ENCODE results near the gene NRP1.

NRP1 gene

DNA sequence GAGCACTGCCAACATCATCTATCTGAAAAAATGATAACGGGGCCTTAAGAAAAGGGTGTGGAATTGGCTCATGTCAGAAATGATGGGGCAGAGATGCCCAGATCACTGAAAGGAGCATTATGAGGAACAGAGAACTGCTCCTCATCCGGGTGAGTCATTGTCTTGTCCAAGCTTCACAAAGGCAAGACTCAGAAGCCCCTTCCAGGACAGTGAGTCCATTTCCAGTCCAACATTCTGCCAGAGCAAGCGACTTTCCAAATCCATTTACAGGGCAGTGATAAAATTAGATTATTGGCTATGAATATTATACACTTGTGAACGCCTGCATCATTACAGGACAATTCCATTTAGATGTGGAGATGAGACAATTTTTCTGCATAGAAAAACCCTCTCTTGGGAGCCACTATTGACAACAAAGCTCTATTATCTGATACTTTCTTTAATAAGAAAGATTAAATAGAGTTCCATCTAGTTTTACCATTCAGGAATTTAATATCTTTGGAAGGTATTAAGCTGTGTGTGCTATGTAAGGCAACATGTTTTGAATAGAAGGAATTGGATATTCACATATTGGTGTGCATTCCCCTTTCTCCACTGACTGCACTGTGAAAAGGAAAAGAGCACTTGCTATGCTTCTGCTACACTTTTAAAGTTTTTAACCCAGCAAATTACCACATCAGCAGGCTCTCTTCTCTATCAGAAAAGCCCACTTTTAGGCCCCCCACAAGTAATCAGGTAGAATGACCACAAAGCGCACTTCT lies 159.6 kb downstream of the NRP1 start:
- DNase-seq: no peak

DNA sequence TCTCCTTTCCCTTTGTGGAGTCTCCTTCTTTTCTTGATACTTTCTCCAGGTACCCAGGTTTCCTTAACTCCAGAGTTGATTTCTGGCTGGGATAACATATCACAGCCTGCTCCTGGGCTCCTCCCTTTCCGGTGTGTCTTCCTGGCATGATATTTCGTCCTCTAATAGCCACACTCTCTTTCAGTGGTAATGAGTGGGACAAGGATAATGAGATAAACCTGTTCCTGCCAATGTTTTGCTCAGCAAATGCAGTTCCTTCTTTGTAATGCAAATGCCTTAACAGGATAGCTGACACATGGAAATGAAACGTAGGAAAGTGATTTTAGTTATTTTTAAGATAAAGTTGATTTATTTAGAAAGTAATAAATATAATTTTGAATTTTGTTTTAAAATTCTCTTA lies 168.6 kb downstream of the NRP1 start:
- DNase-seq: no peak

GRCh38 chr10:33164060-33164709 lies 170.3 kb downstream of the NRP1 start:
- no peak for DNase-seq

GRCh38 chr10:33162248-33162575 lies 172.3 kb downstream of the NRP1 start:
- no peak for DNase-seq

- DNase-seq: no peak
These were observed 172.8 kb downstream of the NRP1 start for GRCh38 chr10:33161550-33162247.

DNA sequence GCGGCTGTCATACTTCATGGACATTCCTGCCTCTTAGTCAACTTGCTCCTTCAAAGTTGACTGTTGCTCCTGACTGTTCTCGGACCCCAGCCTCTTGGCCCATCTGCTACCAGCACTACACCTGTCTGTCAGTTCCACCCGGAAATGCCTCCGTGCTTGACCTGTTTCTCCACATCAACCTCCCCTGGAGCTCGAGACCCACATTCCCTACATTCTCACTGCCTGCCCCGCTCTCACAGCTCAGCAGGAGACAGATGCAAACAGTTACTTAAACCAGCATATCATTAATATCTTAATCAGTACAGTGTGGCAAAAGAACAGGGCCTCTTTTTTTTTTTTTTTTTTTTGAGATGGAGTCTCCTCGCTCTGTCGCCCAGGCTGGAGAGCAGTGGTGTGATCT lies 174.3 kb downstream of the NRP1 start:
- DNase-seq: no peak

DNA sequence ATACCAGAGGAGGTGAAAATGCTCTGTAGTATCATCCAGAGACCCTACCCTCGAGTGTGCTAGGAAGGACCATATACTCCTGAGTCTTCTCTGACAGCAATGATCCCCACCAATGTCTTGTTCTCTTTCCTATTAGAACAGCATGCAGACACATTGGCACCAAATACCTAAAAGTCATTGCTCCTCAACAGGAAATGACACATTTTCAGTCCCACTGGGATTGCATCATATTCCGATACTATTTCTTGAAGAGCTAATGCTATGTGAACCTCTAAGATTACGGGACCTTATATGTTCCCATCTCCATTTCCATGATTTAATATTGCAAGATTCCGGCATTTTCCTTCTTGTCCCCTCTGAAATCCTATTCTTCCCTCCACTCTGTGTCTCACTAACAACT lies 177.4 kb downstream of the NRP1 start:
- DNase-seq: no peak

DNA sequence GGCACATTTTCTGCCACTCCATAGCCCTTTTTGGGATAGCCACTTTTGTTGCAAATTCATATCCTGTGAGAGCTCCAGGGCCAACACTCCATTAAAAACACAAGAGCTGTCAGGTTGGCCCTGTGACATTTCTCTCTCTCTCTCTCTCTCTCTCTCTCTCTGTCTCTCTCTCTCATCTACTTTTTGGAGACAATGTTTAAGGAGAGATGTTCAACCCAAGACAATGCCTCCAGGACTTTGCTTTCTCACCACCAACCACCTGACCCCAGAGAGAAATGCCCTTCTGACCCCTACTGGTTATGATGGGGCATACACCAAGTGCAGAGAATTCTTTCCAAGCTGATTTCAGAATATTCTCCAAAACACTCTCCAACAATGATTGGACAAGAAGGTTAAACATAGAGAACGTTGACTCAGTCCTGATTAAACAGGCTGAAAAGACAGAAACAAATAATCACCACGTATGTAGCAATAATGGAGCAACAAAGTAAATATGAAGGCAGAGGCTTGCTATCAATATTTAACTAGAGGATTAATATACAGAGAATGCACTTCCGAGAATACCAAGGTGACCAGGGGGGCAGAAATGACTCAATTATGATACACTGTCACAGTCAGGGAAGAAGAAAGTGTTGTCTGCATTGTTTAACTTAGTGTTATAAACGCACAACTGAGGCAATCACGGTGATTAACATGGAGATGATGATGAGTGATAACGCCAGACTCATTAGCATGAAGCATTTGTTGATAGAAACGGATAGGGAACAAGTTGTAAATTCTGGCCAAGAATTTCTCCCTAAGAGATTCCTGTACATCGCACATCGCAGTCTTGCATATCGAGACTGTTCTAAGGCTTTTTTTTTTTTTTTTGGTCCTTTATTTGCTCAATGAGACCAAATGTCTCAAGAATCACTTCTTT lies 178.5 kb downstream of the NRP1 start:
- DNase-seq: peak; percentile 10

GRCh38 chr10:33154590-33154989 lies 179.9 kb downstream of the NRP1 start:
- no peak for DNase-seq

GRCh38 chr10:33153968-33154327 lies 180.5 kb downstream of the NRP1 start:
- DNase-seq: no peak

DNA sequence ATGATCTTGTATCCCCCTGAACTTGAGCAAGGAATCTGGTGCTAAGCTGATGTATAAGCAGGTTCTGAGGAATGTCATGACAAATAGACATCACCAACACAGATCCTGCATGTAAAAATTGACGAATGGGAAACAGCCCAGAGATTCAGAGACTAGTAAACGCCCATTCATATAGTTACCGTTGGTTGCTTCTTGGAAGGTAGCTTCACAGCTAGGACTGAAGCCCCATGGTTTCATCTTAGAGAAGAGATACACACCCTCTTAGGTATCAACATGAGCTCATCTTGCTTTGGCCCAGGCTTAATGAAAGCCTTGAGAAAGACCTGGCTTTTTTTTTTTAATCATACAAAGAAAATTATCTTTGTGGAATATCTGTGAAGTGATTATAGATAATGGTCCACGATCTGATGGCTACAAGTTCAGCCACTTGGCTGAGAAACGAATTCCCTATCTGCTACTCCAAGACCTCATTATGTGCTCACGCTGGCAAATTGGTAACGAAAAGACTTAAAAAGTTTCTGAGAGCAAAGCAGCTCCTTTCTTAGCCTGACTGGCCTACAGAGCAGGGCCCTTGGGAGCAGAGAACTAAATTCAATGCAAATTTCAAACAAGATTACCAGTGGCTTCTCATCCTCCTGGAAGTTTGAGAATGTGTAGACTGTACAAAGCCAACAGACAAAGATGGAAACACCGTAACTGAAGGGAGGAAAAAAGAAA lies 181.1 kb downstream of the NRP1 start:
- no peak for DNase-seq

GRCh38 chr10:33152750-33153149 lies 181.7 kb downstream of the NRP1 start:
- no peak for DNase-seq

GRCh38 chr10:33152146-33152545 lies 182.3 kb downstream of the NRP1 start:
- DNase-seq: no peak

DNA sequence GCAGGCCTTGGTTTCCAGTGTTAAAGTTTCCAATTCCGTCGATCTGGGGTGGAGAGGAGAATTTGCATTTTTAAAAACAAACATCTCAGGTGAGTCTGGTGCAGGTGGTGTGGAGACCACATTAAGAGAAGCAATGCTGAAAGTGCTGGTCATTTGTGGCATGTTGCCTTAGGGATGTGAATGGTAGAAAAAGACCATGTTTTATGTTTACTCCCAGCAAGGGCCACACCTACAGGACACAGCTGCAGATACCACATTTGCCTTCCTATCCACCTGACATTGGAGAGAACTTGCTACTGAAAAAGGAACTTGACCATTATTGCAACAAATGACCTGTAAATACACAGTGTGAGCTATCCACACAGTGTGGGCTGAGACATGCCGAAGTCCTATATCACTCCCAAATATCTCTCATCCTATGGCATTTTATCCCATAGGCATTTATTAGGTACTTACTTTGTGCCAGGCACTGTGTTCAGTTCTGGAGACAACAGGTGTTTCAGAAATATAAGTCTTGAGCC lies 183.1 kb downstream of the NRP1 start:
- DNase-seq: no peak

DNA sequence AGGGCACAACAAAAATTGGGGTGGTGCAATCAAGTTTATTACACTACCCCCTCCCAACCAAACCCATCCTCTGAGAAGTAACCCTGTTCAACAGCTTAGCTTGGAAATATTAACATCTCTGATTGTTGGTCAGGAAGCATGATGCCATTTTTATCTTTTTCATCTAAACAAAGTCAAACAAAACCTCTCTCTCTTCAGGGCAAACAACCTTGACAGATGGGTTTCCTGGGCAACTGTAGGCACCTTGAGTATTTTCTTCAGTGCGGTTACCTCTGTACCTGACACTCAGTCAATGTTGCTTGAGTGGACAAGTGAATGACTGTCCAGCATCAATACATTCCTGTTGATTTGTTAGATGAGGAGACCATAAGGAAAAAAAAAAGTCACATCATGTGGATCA lies 183.6 kb downstream of the NRP1 start:
- DNase-seq: no peak

GRCh38 chr10:33150146-33150545 lies 184.3 kb downstream of the NRP1 start:
- no peak for DNase-seq

DNA sequence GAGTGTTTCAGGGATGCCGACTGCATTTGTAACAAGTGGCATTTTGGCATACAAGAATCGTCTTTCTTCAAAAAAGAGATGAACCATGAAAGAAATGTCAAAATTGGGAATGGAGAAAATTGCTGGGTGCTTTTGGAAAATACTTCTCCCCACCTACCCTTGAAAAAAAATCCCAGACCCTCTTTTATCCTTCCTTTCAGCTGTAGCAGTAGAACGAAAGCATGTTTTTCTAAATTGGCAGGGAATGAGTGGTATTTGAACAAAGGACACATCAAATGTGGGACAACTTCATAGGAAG lies 187.5 kb downstream of the NRP1 start:
- no peak for DNase-seq

DNA sequence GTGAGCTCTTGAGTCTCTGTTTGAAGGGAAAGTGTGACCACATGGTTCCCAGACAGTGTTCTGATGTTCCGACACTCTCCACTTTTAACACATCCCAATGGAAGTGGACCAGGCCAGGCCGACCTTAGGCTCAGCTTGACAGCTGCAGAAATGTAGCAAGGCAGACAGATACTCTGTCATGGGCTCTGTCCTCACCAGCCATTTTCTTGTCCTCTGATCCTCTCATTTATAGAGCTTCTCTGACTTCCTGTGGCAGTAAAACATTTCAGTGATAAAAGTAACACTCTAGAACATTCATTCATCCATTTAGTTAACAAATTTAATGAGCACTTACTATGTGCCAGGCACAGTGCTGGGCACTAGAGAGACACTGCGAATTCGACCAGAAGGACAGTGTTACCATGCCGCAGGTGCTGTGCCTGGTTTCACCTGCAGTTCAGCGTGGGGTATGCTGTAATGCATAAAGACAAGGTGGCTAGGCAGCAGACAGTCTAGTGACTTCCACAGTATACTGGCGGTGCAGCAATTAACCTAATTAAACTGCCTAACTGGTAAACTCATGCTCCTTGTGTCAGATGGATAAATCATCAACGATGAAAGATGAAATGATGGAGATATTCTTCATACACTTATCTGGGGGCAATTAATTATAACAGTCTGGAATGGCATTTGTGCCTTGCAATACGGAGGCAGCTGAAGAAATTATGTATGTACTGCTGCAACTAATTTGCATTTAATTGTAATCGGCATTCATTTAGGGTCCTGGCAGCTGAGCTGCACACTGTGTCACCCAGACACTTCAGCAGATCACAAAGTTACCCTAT lies 188.1 kb downstream of the NRP1 start:
- no peak for DNase-seq

DNA sequence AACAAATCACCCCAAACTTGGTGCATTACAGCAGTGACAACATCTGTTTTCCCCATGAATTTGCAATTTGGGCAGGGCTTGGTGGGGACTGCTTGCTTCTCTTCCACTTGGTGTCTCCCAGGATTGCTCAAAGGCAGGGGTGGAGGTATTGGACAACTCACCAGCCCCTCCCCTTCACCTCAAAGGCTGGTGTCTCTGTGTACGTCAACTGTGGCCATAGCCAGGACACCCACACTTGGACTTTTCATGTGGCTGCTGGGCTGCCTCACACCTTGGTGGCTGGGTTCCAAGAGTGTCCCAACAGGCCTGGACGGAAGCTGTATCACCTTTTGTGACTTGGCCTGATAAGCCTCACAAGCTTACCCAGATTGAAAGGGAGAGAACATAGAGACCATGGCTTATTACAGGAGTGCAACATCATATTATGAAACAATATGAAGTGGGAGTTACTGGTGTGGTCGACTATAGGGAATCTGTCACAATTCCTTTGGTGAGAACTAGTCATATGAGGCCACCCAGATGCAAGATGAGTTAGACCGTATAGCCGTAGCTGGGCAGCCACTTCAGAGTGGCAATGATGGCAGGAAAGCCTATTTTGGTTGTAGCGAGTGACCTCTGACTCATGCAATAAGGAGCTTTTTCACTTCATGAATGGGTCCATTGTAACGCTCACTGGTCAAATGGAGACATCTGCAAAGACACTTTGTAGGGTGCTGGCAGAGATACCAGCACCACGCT lies 188.8 kb downstream of the NRP1 start:
- DNase-seq: no peak

DNA sequence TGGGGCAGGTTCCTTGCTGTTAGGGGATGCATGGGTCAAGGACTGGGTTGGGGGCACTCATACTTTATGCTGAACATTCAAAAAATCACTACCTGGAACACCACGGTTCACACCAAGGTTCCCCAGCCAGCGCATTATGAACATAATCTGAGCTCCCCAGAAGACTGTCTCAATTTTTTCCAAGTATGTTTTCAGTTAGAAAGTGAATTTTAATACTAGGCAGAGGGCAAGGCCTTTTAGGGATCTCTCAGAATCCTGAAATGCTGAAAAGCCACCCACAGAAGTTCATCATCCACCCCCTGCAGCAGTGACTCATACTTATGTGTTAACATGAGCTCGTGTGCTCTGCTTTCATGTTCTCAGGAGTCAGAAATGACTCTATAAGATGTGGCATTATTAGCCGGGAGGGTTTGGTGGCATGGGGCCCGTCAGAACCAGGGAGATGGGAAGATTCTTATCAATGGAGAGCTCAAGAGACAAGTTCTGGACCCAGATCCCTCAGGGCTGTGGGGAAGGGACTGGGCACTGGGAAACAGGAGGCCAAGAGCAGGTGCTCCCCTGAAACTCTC lies 191.2 kb downstream of the NRP1 start:
- DNase-seq: peak; percentile 62

DNA sequence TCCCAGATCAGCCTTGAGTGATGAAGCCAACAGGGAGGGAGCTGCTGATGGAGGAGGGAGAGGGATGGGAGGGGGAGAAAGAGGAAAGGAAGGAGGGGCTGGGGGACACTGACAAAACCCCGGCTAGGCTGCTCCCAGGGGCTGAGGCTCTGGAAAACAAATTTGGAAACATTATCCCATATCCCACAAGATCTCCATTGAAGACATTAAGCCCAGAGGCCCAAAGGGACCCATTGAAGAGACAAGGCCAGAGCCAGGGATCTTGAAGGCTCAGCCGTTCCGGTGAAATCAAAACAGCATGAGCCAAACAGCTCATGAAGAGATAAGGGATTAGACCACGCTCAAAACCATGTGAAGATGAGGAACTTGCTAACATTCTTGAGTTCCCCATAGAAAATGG lies 192.2 kb downstream of the NRP1 start:
- DNase-seq: no peak
